ENCODE results near the gene KCNC3.

GRCh38 chr19:50266041-50266440 is 63.1 kb downstream of the KCNC3 start:
- TF ChIP-seq CTCF (conservative IDR thresholded peaks at IDR 0.05; ENCODE audit: low read depth in 2 of 2) (no peak), EZH2 (IDR thresholded peaks at IDR 0.05; ENCODE audit: low read depth, unreplicated experiment) (no peak), POLR2AphosphoS5 (IDR thresholded peaks at IDR 0.05; ENCODE audit: low read depth) (no peak), JUNB (IDR thresholded peaks at IDR 0.05; ENCODE audit: unreplicated experiment) (no peak), REST (IDR thresholded peaks at IDR 0.05; ENCODE audit: unreplicated experiment) (no peak), CREB1 (CRISPR knock-in tag; IDR thresholded peaks at IDR 0.05; ENCODE audit: low read depth) (no peak), ZNF114 (CRISPR knock-in tag; IDR thresholded peaks at IDR 0.05) (no peak), STAT1 (IDR thresholded peaks at IDR 0.05; ENCODE audit: unreplicated experiment) (no peak), ETS1 (IDR thresholded peaks at IDR 0.05) (no peak), EZH2phosphoT487 (IDR thresholded peaks at IDR 0.05; ENCODE audit: unreplicated experiment) (no peak)
